GM18498 (cell line): Measurements from ENCODE around the gene PLXNC1.

ENCODE experiments used
- ATAC-seq: cut with Tn5 transposase; IDR thresholded peaks from one replicate; pipeline ENCODE4 v1.9.1; 2021; ENCODE audit warnings: mild to moderate bottlenecking, moderate library complexity; ENCODE audit not compliant: unreplicated experiment

The PLXNC1 gene

DNA sequence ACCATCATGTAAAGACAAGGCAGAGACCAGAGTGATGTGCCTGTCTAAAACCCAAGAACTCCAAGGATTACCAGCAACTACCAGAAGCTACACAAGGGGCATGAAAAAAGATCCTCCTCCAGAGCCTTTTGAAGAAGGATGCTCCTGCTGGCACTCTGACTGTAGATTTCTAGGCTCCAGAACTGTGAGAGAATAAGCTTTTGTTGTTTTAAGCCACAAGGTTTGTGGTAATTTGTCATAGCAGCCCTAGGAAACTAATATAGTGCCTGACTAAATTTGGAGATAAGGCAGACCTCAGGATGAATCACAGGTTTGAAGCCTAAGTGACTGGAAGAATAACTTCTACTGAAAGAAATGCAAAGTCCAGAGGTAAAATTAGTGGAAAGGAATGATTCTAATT, 178.3 kb downstream of the PLXNC1 start:
- ATAC-seq, result no peak

DNA sequence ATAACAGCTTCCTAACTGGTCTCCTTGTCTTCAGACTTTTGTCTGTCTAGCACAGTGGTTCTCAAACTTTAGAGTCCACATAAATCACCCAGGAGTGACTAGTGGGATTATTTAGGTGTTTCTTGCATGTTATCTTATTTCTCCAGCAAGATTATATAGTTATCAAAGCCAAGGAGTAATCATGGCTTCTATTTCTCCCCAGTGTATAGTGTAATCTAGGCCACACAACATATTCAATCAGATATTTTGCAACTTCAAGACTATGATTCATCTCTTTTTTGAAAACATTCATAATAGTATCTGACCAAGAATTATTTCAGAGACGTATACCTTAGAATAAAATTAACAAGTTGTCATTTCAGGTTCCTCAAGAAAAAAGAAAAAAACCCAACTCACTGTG, 179.4 kb downstream of the PLXNC1 start:
- ATAC-seq, result no peak

GRCh38 chr12:94329366-94329765, 181.0 kb downstream of the PLXNC1 start:
- ATAC-seq, result no peak

DNA sequence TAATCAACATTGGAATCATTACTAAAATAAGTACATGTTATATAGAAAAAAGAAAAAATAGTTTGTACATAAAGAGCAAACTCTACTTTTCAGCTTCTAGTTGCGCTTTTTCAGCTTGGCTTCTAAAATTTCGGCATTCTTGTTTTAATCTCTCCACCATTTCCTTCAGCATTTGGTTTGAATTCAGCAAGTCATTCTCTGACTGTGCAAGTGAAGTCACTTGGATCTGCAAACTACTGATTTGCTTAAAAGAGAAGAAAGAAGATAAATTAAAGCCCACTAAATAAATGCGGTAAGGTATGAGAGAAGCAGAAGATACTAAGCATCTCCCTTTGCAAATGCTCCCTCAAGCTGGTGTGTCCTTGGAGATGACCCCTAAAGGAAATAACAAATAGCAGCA, 185.0 kb downstream of the PLXNC1 start:
- ATAC-seq, result no peak

- ATAC-seq, result no peak
Observed at GRCh38 chr12:94336211-94336925, 188.0 kb downstream of the PLXNC1 start.

DNA sequence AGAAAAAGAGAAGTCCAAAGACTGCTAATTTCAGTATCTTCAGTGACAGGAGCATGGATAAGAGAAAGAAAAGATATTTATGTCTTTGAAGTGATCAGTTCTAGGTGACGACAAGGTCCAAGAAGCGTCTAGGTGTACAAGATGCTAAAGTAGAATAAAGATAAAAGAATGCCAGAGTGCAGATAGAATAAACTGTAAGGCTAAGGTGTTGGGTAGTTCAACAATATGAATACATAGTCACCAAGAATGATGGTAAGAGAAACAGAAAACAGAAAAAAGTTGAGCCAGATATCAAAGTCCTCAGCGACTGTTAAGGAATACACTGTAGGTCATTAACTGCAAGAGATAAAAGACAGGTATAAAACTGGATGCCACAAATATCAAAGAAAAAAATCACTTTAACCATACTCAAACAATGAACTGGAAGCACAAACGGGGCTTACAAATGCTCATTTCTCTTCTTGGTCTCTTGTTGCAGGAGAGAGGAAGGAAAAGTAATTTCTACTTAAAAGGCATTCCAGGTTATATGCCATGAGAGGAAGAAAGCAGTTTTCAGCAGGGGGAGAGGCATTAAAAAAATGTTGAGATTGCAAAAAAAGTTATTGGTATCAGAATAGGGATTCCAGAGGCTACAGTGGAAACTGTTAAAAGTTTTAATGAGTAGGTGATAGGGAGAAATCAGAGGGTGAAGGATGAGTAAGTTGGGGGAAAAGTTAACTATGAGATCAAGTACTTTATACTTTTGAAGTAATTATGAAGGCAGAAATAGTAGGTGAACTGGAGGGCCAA, 189.8 kb downstream of the PLXNC1 start:
- ATAC-seq, result no peak

- no peak for ATAC-seq
Observed at GRCh38 chr12:94340573-94340972, 192.2 kb downstream of the PLXNC1 start.

DNA sequence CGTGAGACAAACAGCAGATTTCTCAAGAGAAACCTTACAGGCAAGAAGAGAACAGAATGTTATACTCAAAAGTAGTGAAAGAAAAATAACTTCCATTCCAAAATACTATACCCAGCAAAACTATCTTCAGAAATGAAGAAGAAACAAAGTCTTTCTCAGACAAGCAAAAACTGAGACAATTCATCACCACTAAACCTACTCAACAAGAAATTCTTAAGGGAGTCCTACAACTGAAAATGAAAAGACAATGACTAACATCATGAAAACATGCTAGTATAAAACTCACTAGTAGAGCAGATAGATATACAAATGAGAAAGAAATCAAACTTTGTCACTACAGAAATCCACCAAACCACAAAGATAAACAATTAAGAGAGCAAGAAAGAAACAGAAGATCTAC, 204.8 kb downstream of the PLXNC1 start:
- no peak for ATAC-seq
